ENCODE data around the gene SPATA31C2.
"Not testable (repeated sequence)": the region's sequence is repeated elsewhere in the genome, so short reads cannot be mapped to it uniquely, and the experiment has no call there.

The SPATA31C2 gene

DNA sequence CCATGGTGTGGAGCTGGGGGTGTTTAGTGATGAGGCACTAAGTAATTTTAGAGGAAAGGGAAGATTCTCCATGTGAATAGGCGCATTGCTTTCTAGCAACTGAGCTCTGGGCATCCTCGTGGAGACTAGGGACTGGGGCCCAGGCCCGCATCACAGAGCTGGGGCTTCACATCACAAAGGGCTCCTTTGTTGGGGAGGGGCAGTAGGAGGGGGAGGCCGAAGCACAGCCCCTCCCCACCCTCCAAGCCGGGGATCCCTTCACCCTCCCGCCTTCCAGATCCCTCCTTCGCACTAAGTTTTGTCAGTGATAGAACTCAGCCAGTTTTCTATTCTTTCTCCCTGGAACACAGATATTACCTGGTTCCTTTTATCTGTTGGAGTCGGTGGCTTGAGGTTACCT lies at the start of gene SPATA31C2:
TSS of gene SPATA31C2 (minus strand) at position 101 of the 400 bp plus-strand sequence. CDS start at position 72, 29 bp downstream.
- H3K4me1 ChIP-seq (ENCODE audit: insufficient read depth, low read length); H3K9ac ChIP-seq (ENCODE audit: low read depth, low read length); H3K9me3 ChIP-seq (ENCODE audit: control insufficient read depth, insufficient read depth, low read length): not testable (repeated sequence)

DNA sequence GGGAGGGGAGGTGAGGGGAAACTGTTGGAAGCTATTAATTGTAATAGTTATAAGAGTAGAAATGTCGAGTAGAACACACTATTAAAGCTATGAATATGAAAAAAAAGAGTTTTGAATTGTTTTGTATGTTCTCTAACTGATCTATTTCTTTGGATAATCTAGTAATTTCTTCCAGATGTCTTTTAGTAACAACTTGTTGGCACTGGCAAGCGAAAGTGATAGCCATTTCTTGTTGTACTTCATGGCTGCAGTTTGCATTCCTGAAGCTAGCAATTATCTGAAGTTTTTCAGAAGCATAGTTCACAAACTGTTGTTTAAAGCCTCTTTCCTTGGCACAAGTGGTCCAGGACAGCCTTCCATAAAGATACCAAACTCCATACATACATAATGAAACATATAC lies 49.4 kb upstream of the SPATA31C2 start:
- Histone ChIP-seq H3K4me1 (ENCODE audit: insufficient read depth, low read length) (no peaks in the 10 kb centered on the region), H3K9ac (ENCODE audit: low read depth, low read length) (no peak overlapping the region), H3K9me3 (ENCODE audit: control insufficient read depth, insufficient read depth, low read length) (no peaks in the 10 kb centered on the region), H3K36me3 (ENCODE audit: insufficient read depth, low read length) (no peaks in the 10 kb centered on the region)

More for the DNA sequence above, at the start of gene SPATA31C2:
- H3K36me3 ChIP-seq (ENCODE audit: insufficient read depth, low read length): not testable (repeated sequence)

DNA sequence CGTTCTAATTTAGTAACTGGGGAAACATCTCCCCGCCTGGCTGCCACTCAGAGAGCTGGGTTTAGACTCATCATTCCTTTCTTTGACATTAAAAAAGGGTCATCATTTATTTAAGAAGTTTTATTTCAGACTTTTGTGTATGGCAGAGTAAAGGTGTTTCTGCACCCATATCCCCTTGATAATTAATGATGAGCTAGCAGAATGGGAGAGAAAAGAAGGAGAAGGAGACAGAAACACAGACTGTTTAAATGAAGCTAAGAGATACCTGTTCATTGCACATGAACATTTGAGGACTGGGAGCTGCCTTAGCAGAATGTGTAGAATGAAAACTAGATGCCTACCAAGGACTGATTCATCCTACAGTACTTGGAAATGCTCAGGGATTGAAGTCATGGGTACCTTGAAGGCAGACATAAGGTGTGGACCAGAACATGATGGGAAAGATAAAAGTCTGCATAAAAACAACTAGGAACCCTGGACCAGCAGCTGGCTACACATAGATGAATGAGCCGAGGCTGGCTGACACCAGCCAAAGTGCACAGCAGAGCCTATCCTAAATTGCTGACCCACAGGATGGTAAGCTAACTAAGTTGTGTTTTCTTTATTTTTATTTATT lies 48.3 kb upstream of the SPATA31C2 start:
- no peaks in the 10 kb centered on the region for H3K9me3 ChIP-seq (ENCODE audit: control insufficient read depth, insufficient read depth, low read length)
- no peak overlapping the region for H3K9ac ChIP-seq (ENCODE audit: low read depth, low read length)
- no peaks in the 10 kb centered on the region for H3K4me1 ChIP-seq (ENCODE audit: insufficient read depth, low read length)
- no peaks in the 10 kb centered on the region for H3K36me3 ChIP-seq (ENCODE audit: insufficient read depth, low read length)

DNA sequence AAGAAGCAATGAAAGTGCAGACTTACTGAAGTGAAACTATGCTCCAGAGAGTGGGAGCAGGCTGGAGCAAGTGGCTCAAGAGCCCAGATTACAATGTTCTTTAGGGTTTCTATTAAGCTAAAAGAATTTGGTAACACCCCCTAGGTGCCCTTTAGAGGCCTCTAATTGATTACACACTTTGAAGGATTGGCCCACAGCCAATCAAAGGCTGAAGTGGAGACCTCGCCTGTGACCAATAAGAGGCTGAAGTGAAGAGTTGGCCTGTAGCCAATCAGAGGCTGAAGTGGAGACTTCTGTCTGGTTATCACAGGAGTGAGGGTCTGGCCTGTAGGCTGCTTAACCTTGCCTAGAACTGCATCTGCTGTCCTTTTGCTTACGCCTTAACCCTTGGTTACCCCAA lies 46.7 kb upstream of the SPATA31C2 start:
- Histone ChIP-seq H3K9ac (ENCODE audit: low read depth, low read length) (no peak overlapping the region), H3K4me1 (ENCODE audit: insufficient read depth, low read length) (no peaks in the 10 kb centered on the region), H3K9me3 (ENCODE audit: control insufficient read depth, insufficient read depth, low read length) (no peaks in the 10 kb centered on the region), H3K36me3 (ENCODE audit: insufficient read depth, low read length) (no peaks in the 10 kb centered on the region)

DNA sequence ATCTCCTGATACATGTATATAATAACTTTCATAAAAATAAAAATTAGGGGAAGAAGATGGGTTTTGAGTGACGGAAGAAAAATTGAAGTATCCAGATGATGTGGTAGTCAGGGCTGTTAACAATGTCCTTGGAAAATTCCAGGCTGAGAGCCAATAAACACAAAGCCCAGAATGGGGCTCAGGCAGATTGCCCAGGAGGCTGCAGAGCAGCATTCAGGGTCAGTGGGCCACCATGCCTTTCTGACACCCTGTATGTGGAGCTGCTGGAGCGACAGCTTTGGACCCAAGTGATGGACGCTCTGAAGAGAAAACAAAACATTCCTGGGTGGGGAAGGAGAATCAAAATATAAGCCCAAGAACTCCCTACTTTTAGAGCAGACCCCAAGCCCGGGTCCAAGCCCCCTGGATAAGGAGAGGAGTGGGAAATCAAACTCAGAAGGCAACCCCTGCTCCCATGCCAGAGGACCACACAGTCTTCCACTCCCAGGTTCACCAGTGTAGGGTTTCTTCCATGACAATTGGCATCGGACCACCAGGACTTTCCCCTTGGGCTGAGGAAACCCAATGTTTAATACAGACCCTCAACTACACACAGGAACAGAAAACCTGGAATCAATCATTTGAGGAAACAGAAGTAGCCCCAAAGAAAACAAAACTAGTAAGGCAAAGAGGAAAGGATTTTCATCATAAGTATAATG lies 45.7 kb upstream of the SPATA31C2 start:
- Histone ChIP-seq H3K9ac (ENCODE audit: low read depth, low read length) (no peak overlapping the region), H3K9me3 (ENCODE audit: control insufficient read depth, insufficient read depth, low read length) (no peaks in the 10 kb centered on the region), H3K4me1 (ENCODE audit: insufficient read depth, low read length) (no peaks in the 10 kb centered on the region), H3K36me3 (ENCODE audit: insufficient read depth, low read length) (no peaks in the 10 kb centered on the region)

DNA sequence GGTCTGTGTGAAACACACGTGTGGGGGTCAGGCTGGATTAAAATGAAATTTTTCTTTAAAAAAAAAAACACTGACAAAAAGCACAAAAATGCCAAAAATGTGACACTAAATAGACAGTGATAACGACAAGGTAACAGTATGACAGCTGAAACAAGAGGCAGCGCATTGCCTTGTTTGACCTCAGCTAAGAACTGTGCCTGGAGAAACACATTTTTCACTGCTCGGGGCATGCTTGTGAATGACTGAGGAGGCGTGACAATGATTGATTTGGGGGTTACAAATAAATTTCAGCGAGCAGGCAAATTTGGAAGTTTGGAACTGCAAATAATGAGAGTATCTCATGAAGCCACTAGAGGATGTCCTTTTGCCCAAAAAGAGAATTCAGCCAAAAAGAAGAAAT lies 44.2 kb upstream of the SPATA31C2 start:
- Histone ChIP-seq H3K36me3 (ENCODE audit: insufficient read depth, low read length) (no peaks in the 10 kb centered on the region), H3K4me1 (ENCODE audit: insufficient read depth, low read length) (no peaks in the 10 kb centered on the region), H3K9me3 (ENCODE audit: control insufficient read depth, insufficient read depth, low read length) (no peaks in the 10 kb centered on the region), H3K9ac (ENCODE audit: low read depth, low read length) (no peak overlapping the region)

DNA sequence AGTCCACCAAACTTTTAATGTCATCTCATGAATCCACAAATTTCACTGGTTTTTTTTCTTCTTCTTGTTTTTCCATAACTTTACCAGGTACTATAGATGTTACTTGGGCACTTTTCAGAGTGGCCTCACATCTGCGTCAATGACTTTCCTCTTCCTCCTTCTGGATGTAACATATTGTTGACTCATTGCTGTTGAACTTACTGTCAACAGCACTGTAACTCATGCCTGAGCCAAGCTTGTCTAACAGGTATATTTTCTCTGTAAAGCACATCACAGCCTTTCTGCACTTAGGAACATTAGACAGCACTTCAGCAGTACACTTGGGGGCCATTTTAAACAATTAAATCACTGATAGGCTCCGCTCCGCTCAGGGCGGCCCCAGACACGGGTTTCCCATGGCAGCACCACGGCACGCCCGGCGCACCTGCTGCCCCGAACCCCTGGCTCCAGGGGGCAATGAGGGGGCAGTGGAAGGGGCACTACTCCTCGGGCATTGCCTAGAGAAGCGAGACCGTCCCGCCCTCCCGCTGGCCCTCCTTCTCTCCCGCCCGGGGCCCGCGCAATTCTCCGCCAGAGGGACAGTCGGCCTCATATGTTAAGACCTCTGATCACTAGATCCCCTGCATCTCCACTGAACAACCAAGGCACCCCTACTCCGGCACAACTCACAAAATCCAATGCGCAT lies 41.9 kb upstream of the SPATA31C2 start:
- no peak overlapping the region for H3K9ac ChIP-seq (ENCODE audit: low read depth, low read length)
- H3K9me3 ChIP-seq (ENCODE audit: control insufficient read depth, insufficient read depth, low read length): no peaks in the 10 kb centered on the region
- H3K36me3 ChIP-seq (ENCODE audit: insufficient read depth, low read length): no peaks in the 10 kb centered on the region
- H3K4me1 ChIP-seq (ENCODE audit: insufficient read depth, low read length): no peaks in the 10 kb centered on the region

DNA sequence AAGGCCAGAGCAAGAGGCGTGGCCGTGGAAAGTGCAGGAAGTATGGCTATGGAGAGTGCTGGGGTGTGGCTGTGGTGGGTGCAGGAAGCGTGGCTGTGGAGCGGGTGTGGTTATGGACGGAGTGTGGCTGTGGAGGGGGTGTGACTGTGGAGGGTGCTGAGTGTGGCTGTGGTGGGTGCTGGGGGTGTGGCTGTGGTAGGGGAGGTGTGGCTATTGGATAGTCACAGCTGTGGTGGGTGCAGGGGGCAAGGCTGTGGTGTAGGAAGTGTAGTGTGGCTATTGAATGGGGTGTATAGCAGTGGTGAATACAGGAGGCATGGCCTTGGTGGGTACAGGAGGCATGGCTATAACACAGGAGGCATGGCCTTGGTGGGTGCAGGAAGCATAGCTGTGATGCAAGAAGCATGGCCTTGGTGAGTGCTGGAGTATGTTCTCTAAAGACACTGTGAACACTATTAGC lies 40.8 kb upstream of the SPATA31C2 start:
- no peaks in the 10 kb centered on the region for H3K4me1 ChIP-seq (ENCODE audit: insufficient read depth, low read length)
- H3K36me3 ChIP-seq (ENCODE audit: insufficient read depth, low read length): no peaks in the 10 kb centered on the region
- H3K9ac ChIP-seq (ENCODE audit: low read depth, low read length): no peak overlapping the region
- no peaks in the 10 kb centered on the region for H3K9me3 ChIP-seq (ENCODE audit: control insufficient read depth, insufficient read depth, low read length)

DNA sequence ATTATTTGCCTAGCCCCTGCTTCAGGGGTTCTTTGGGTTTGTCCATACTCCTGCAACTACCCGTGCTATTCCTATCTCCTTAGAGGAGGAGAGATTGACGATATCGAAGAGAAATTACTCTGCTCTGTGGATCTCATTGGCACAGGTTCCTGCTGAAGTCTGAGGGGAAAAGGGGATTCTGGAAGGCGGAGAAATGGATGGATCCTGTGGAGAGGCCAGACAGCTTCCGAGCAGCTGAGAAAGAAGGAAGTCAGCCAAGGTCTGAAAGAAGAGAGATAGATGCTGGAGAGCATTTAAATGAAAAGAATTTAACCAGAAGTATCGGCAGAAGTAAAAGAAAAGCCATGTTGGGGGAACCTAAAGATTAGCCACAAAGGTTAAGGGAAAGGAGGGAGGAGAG lies 40.4 kb upstream of the SPATA31C2 start:
- Histone ChIP-seq H3K9ac (ENCODE audit: low read depth, low read length) (no peak overlapping the region), H3K4me1 (ENCODE audit: insufficient read depth, low read length) (no peaks in the 10 kb centered on the region), H3K9me3 (ENCODE audit: control insufficient read depth, insufficient read depth, low read length) (no peaks in the 10 kb centered on the region), H3K36me3 (ENCODE audit: insufficient read depth, low read length) (no peaks in the 10 kb centered on the region)

DNA sequence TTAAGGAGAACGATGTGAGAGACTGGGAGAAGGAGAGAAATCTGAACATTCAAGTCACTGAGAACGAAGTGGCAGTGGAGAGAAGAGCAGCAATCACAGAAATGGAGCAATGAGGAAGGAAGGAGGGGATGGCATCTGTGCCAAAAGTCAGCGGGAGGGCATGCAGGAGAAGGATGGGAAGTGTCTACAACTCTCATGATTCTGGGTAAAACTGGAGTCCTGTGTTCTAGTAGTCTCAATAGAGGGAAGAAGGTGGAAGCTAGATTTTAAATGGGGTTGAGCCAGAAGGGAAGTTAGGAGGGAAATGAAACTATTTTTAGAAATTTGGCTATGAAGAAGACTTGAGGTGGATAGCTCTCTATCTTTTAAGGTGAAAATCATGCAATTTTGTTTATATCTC lies 39.1 kb upstream of the SPATA31C2 start:
- Histone ChIP-seq H3K4me1 (ENCODE audit: insufficient read depth, low read length) (no peaks in the 10 kb centered on the region), H3K9me3 (ENCODE audit: control insufficient read depth, insufficient read depth, low read length) (no peaks in the 10 kb centered on the region), H3K9ac (ENCODE audit: low read depth, low read length) (no peak overlapping the region), H3K36me3 (ENCODE audit: insufficient read depth, low read length) (no peaks in the 10 kb centered on the region)

DNA sequence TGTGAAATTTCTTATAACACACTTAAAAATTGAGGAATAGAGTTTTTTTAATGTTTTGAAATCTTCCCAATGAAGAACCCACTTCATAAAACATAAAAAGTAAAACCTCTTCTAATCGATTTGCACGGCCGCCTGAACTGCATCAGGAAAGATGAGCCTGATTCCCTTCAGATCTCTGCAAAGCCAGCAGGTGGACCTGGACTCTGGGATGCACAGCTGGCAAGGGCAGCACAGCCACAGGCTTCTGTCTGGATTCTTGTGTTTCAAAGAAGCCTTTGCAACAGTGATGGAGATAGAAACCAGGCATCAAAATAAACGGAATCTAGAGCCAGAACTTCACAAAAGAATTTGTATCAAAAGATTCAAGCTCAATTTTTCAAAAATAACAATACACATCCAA lies 36.0 kb upstream of the SPATA31C2 start:
- Histone ChIP-seq H3K4me1 (ENCODE audit: insufficient read depth, low read length) (no peaks in the 10 kb centered on the region), H3K36me3 (ENCODE audit: insufficient read depth, low read length) (no peaks in the 10 kb centered on the region), H3K9ac (ENCODE audit: low read depth, low read length) (no peak overlapping the region), H3K9me3 (ENCODE audit: control insufficient read depth, insufficient read depth, low read length) (no peaks in the 10 kb centered on the region)

DNA sequence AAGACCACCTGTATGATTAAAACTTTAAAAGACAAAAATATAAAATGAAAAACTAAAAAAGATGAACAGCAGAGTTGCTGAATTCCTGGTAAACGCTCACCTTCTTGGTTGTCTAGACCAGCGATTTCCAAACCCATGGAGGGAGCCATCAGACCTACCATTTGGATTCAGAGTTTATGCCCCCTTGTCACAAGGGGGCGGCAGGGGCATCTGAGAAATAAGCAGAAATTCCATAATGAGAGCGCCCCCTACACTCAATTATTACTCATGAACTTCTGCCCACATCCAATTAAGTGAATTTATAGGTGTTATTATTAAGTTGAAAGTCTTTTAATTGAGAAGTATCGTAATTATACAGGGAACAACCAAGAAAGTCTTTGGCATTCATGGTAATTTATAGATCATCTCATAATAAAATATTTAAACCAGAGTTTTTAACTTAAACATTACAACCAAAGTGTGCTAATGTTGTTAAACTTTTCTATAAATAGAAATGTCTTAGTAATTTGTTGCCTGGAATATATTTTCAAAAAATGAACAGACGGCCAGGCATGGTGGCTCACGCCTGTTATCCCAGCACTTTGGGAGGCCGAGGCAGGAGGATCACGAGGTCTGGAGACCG lies 35.2 kb upstream of the SPATA31C2 start:
- no peaks in the 10 kb centered on the region for H3K36me3 ChIP-seq (ENCODE audit: insufficient read depth, low read length)
- 0 out of 2 replicates have a peak, but pooled peaks cover 3% of the 10 kb centered on the region for H3K9me3 ChIP-seq (ENCODE audit: control insufficient read depth, insufficient read depth, low read length)
- H3K9ac ChIP-seq (ENCODE audit: low read depth, low read length): no peak overlapping the region
- no peaks in the 10 kb centered on the region for H3K4me1 ChIP-seq (ENCODE audit: insufficient read depth, low read length)

DNA sequence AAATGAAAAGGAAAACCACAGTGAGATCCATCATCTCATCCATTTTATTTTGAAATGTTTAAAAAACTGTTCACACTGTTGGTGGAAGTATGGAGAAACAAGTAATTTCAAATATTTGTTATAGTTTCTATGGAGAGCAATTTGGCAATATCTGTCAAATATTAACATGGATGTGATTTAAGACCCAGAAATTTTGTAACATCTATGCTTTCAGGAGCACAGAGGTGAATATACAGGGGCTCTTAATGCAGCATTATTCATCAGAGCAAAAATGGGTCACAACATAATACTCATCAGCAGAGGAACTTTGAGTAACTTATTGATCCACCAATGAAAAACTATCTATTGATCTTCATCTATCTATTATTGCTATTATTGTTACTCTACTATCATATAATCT lies 31.4 kb upstream of the SPATA31C2 start:
- Histone ChIP-seq H3K4me1 (ENCODE audit: insufficient read depth, low read length) (no peaks in the 10 kb centered on the region), H3K36me3 (ENCODE audit: insufficient read depth, low read length) (no peaks in the 10 kb centered on the region), H3K9ac (ENCODE audit: low read depth, low read length) (no peak overlapping the region), H3K9me3 (ENCODE audit: control insufficient read depth, insufficient read depth, low read length) (0 out of 2 replicates have a peak, but pooled peaks cover 4% of the 10 kb centered on the region)

DNA sequence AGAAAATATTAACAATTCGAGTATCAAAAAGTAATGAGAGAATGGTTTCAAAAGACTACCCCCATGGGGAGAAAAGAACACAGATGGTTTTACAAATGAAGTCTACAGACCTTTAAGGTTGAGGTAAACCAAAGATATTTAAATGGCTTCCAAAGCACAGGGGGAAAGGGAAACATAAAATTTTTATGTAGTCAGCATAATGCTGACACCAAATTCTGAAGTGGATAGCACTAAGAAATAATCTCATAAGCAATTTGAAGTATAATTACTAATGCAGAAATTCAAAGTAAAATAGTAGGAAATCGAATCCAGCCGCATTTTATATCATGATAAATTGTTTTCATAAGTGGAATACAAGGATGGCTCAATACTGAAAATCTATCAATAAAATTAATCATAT lies 30.3 kb upstream of the SPATA31C2 start:
- no peaks in the 10 kb centered on the region for H3K36me3 ChIP-seq (ENCODE audit: insufficient read depth, low read length)
- H3K9me3 ChIP-seq (ENCODE audit: control insufficient read depth, insufficient read depth, low read length): peaks cover 4% of the 10 kb centered on the region; the same call in 1 of the 2 replicates
- no peak overlapping the region for H3K9ac ChIP-seq (ENCODE audit: low read depth, low read length)
- no peaks in the 10 kb centered on the region for H3K4me1 ChIP-seq (ENCODE audit: insufficient read depth, low read length)

Data from ES-I3 (cell line).